Activated naive CD8-positive, alpha-beta T cell treated with anti-CD3 and anti-CD28 coated beads, Interleukin-2, amount 50 U/mL, for 16 hours (primary cell): ENCODE measurements around the gene IVD.

Source experiments
- DNase-seq: peaks from one replicate; pipeline ENCODE4 v3.0.0-alpha.2; 2020; ENCODE audit warnings: low read depth, low spot score

IVD gene

DNA sequence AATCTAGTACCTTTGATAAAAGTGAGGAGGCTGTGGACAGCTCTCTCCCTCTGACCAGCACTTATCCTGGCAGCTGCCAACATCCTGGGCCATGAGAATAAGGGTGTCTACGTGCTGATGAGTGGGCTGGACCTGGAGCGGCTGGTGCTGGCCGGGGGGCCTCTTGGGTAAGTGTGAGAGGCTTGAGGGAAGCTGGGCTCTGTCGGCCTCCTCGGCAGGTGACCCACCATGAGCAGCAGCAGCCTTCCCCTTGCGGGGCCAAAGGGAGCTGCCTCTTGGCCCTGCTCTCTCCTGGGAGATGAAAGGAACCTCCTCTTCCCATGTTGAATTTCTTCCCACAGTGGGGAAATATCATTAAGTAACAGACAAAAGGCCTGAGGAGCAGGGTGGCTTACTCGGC, 9.2 kb downstream of the IVD start:
- DNase-seq: no peak

DNA sequence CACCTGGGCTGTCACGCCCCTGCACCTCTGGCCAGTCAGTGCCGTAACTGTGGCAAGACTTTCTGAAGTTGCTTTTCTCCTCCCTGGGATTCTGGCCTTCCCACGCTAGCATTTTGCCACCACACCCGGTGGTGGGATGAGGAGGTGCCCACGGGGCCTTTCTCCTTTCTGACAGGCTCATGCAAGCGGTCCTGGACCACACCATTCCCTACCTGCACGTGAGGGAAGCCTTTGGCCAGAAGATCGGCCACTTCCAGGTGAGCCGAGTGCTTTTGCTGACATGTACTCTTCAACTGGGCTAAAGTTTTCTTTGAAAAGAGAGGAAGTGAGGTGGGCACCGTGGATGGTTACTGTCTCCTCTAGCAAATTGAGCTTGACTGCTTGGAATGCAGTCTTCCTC, 9.6 kb downstream of the IVD start:
- no peak for DNase-seq

DNA sequence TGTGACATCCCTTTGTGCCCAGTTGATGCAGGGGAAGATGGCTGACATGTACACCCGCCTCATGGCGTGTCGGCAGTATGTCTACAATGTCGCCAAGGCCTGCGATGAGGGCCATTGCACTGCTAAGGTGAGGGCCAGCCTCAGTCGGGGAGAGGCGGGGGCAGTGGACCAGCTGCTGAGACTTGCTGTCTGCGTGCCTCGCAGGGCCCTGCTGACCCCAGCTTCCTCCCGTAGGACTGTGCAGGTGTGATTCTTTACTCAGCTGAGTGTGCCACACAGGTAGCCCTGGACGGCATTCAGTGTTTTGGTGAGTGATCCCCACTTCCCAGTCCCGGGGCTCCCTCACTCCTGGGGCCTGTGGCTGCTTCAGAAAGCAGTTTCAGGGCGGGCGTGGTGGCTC, 10.5 kb downstream of the IVD start:
- DNase-seq: no peak

DNA sequence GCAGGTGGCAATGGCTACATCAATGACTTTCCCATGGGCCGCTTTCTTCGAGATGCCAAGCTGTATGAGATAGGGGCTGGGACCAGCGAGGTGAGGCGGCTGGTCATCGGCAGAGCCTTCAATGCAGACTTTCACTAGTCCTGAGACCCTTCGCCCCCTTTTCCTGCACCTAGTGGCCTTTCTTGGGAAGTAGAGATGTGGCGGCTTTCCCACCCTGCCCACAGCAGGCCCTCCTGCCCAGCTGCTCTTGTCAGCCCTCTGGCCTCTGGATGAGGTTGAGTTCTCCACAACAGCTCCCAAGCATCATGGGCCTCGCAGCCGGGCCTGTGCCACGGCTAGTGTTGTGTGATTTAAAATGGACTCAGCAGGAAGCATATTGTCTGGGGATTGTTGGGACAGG, 12.5 kb downstream of the IVD start:
- no peak for DNase-seq

DNA sequence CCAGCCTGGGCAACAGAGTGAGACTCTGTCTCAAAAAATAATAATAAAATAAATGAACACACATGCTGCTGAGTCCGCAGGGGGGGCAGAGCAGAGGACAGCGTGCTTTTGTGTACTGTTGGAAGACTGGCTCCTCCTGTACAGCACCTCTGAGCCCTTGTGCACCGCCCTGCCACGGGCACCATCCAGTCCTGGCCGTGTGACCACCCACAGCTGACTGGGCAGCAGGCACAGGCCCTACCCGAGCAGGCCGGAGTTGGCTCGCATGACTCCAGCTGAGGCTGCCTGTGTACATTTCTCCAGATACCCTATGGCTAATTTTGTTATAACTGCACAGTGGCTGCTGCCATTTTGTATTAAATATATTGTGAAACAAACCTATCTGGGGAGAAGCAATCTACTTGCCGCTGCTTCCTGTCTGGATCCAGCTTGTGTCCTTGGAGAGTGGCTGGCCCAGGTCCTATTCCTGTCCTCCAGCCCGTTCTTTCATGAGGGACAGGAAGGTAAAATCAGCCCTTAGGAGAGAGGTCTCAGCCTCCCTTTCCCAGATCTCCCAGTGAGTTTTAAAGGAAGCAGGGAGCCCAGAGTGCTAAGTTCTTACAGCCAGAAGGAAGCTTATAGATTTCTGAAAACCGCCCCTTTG, 14.6 kb downstream of the IVD start:
- DNase-seq: no peak

DNA sequence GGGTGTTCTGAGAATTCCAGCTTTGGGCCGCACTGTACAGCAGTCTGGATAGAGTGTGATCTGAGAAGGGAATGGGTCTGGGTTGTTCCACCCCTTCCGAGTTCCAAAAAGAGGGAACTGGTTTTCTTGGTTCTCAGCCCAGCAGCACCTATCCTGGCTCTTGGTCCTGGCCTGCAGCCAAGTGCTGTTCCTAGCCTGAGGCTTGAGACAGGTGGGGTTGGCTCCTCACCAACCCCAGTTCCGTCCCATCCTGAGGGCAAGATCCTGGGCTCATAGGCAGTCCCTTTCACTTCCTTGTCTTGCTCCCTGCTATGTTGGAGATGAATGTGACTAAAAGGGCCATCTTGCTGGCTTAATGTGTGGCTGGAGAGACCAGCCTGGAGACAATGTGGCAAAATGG, 15.2 kb downstream of the IVD start:
- no peak for DNase-seq

DNA sequence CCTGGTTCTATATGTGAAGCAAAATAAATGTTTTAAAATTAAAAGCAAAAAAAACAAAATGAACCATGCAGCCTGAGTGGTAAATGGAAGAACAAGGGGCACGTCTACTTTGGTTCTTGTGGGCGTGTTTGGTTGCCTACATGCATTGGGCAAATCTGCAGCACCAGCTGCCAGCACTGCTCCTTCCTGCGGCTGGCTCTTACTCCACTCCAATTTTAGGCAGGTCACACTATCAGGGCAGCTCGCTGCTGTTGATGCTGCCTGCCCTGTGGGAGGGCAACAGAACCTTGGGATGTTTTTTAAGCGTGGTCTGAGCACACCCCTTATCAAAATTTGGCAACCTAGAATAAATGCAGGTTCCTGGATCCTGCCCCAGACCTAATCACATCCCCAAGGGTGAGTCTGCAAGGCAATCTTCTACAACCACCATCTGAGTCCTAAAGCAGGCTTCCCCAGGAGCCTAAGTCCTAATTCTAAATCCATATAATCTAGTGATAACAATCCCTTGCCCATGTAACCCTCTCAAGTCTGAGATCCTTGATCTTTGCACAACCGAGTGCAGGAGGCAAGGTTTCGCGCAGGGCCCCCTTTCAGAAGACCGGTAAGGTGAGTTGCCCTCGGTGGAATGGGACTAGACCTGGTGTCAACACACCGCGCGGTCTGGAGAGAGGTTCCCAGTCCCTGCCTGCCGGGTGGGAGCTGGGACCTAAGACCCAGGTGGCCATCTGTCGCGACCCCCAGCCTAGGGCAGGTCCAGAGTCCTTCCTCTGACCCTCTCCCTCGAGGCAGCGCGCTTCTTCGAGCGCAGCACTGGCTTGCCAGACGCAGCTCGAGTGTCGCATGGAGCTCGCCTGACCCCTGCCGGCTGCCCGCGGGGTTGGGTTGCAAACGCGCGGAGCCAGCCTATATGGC, 15.9 kb downstream of the IVD start:
- peak; percentile 64 for DNase-seq

DNA sequence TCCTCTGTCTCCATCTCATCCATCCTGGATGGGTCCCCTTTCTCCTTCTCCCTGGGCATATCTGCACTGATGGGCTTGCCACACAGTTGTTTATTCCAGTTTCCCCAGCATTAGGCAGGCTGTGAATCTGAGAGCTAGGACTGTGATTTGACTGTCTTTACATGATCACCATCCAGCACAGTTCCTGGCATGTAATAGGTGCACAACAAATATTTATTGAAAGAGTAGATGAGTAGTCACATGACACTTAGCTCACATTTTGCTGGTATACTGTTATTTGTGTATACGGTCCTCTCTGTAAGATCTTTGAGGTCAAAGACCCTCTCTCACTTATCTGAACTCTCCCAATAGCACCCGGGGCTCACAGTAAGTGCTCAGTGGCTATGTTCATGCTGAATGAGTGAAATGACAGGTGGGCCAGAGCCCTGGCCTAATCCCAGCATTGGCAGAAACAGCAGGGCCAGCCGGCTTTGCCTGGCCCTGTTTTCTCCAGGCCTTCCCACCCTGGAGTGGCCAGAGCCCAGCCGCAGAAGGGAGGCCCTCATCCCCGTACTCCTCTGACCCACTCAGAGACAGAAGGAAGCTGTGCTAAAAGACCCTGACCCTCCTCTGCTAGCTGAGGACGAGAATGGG, 19.0 kb downstream of the IVD start:
- no peak for DNase-seq

DNA sequence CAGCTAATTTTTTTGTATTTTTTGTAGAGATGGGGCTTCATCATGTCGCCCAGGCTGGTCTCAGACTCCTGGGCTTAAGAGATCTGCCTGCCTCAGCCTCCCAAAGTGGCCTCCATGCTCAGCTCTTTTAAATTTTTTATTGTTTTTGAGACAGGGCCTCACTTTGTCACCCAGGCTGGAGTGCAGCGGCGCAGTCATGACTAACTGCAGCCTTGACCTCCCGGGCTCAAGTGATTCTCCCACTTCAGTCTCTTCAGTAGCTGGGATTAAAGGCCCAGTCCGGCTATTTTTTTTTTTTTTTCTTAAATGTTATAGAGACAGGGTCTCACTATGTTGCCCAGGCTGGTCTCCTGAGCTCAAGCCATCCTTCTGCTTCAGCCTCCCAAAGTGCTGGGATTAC, 20.1 kb downstream of the IVD start:
- no peak for DNase-seq

DNA sequence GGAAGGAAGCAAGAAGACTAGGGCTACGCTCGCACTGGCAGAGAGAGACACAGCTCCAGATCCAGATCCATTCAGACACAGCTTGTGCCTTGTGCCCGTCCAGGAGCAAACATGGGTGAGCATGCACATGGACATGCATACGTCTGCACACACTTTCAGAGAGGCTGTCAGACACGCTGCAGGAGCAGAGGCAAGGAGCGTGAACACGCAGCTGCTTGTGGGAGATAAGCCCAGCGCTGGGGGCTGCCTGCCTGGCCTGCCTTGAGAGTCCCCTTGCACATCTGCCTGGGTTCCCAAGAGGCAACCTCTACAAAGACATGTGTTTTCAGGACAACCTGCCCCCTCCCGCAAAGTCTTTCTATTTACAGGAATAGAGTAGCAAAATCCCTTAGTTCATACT, 21.6 kb downstream of the IVD start:
- no peak for DNase-seq

DNA sequence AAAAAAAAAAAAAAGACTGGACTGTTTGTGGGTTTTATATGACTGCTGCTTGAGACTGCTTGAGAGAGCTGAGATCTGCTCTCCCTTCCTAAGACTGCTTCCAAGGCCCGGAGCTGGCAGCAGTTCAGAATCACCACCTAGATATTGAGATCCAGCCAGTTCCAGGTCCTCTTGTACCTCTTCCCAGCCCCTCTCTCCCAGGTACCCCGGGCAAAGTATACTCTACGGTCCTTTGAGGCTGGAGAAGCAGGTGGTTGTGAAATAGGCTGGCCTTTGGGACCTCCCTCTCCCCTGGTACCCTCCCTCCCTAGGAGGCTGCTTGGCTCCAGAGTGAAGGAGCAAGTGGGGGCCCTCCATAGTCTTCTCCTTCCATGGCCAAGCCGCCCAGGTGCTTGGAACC, 22.6 kb downstream of the IVD start:
- DNase-seq: no peak

DNA sequence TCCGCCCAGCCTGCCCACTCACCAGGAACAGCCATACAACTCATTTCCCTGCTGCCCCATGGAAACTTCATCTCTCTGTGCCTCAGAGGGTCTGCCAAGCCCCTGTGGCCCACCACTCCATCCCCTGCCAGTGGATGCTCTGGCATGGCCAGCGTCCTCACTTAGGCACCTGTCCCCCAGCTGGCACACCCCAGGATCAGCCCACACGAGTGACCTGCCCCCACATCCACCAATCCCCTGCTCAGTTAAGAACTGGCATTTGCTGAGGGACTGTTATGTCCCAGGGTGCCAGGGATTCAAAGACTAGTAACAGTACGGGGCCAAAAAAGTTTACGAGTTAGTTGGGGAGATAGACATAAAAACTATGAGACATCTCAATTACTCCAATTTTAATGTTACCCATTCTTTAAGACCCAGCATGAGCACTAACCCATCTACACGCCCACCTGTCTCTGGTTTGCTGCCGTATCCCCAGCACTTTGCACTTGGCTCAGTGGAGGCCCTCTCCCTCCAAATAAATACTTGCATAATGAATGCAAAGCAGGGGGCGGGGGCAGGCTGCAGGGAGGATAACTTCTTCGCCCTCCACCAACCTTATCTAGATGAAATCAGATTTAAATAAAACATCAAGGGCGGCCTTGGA, 23.6 kb downstream of the IVD start:
- no peak for DNase-seq

DNA sequence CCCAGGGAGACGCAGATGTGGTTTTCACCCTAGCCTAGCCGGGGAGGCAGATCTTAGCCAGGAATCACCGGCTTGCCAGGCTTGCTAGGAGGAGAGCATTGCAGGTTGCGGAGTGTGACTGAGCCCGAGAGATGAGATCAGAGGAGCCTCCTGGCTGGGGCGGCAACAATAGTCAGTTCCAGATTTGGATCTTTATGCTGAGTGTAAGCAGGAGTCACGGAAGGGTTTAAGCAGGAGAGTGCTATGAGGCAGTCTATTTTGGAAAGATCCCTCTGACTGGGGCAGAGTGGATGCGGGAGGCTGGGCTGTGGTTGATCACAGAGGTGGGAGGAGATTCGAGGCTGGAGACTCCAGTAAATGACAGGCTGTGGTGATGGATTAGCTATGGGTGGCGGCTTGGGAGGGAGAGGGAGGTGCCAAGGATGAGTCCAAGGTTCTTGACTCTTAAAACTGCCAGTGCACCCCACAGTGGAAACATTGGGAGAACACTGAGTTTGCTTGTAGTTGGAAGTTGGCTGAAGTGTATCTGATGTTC, 24.7 kb downstream of the IVD start:
- DNase-seq: no peak

DNA sequence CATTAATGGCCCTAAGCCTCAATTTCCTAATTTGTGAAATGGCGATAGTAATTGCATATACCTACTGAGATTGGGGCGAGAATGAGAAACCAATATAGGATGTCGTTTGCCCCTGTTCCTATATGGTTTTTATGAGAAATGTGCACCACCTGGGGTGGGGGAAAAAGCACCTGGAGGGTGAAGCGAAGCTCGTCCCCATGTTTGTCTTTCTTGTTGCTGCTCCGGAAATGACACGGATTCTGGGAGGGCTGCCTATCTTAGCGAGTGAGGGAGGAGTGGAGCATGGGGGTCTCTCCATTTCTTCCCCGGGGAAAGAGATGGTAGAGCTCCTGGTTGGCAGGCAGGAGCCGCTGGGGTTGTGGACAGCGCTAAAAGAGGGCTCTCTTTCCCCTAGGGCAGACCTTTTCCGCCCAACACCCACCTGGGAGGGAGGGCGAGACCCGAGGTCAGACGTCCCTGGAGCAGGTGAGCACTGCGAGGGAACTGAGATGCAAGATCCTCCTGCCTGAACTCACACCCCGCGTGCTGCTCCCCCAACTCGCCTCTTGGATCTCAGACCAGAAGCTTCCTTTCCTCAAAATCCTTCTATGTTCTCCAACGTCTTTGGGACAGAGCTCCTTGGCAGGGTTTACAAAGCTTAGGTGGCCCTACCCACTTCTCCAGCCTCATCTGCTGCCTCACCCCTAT, 29.6 kb downstream of the IVD start:
- no peak for DNase-seq

DNA sequence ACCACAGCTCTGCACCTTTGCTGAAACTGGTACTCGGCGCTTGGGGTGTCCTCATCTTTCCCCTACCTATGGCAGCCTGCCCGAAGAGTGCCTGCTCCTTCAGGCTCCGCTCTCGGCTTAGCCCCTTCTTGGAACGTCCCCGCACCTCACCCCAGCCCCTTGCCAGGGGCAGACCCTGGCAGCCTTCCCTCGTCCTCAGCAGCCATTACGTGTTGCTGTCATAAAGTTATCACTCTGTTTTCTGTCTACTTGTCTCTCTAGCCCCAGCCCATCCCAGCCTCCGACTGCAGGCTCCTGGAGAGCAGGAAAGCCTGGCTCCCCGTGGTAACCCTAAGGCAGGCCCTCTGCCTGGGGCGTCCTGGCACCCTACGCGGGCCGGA, 30.1 kb downstream of the IVD start:
- DNase-seq: no peak

DNA sequence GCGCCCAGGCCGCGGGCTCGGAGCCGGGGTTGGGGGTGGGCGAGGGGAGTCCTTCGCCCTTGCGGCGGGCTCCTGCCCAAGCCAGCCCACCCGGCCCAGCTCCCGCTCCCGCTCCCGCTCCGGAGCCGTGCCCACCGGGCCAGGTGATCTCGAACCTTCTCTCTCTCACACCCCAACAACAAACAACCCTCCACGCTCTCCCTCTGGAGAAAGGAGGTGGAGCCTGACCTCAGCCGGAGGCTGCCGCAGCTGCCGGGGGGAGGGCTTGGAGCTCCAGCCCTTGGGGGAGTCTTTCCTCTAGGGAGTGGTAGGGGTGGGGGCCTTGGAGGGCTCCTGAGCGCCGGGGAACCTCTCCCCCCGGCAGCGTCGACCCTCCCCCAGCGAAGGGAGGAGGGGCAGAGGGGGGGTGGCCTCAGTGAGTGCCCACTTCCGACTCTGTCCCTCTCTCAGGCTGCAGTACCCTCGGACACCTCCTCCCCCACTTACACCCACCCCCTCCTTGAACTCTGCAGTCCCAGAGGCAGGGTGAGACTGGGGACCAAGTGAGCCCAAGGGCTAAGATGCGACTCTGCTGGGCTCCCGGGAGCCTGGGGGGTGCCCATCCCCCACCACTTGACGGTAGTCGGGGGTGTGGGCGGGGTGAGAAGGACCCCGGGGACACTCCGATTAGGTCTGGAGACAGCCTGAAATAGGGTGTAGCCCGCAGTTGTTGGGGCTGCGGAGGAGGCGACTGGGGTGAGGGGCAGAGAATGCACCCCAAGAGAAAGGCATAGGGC, 30.7 kb downstream of the IVD start:
- DNase-seq: no peak

DNA sequence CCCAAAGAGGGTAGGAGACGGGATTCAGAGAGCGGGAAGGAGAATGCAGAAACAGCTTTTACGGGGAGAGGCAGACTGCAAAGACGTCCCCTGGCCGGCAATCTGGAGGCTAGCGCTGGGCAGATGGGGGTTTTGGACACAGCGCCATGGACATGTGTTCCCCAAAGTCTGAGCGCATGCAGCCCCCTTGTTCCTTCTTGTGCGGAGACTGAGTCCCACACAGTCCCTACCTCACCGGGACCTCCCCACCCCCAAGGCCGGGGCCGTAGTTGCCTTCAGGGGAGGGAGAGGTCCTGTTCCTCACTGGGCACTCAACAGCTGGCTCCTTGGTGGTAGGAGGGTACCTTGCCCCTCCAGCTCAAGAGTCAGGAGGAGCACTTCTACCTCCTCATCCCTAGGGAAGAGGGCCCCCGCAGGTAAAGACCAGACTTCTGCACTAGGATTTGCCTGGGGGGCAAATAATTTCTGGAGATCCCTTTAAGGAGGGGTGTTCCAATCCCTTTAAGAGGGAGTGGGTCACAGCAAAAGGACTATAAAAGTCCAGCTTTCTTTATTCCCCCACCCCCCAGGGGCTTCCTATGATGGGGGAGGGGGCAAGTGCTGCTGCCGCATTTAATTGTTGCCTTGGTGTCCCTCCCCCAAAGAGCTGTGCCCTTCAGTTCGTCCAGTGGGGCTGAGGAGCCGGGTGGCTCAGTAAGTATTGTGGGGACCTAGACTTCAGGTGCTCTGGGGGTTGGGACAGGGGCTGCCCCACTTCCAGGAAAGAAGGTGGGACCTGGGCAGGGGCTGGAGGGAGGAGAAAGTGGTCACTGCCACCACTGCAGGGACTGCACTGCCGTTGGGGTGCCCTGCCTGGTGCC, 31.5 kb downstream of the IVD start:
- DNase-seq: no peak

DNA sequence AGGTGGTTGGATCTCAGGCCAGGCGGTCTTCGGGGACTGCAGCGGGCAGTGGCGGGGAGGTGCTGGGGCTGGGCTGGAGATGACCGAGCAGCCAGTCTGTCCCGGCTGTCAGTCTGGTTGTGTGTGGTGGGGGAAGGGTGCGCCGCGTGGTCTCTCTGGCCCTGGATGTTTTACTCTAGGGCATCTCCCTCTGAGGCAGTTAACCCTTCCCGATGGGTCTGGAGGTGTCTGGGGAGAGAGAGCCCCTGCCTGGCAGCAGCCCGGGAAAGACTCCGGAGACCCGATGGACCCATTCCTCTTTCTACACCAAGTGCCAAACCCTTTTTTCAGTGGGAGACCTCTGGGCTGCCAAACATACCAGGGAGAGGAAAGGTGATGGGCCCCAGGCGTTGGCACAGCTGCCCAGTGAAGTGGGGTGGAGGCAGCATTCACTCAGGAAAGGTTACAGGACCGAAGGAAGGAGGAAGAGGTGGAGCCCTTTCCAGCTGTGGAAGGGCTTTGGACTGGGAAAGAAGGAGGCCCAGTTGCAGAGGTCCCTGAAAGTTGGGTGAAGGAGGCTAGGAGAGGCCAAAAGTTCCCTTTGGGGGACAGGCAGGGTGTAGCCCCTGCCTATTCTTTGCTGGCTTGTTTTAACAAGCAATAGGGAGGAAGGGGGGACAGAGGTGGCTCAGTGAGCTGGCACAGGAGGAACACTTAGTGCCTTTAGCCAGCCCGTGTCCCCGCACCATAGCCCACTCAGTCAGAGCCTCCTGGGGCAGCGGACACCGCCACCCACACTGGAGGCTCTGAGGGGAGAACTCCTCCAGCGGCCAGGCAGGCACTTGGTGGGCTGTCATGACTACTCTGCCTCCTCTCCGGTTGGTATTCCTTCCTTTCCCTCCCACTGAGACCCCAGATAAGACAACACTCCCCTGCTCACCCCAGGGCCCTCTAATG, 32.4 kb downstream of the IVD start:
- no peak for DNase-seq

DNA sequence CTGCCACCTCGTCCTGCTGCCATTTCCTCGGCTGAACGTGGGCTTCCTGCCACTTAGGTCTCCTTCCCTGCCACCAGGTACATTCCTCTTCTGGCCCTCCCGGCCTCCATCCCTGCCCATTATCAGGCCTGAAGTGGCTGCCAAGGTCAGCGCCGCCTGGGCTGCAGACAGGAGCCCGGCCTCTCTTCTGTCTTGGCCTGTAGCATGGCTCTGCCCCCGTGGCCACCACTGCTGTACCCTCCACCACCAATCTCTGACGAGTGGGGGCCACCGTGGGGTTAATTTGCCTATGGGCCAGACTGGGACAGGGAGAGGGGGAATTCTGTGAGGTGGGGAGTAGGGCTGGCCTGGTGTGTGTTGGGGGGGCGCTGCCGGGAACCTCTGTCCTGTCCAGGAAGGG, 33.1 kb downstream of the IVD start:
- DNase-seq: no peak
